ENCODE results near the gene RAB3IP. TPM values are rescaled to one million over a fixed set of nuclear protein-coding genes. Genes with fewer than 3 reads are reported as not detected.

RAB3IP gene
- polyA plus RNA-seq, 4 donors: 26.5 to 61.9 (median 49.9) TPM

GRCh38 chr12:69834147-69834546 is 95.5 kb downstream of the RAB3IP start:
- Histone ChIP-seq H3K4me3 (ENCODE audit: low read depth in 1 of 3, low read length in 3 of 3) (no peak overlapping the region), H3K27me3 (ENCODE audit: control insufficient read depth in 3 of 3, insufficient read depth in 3 of 3, low read length in 3 of 3) (no peaks in the 10 kb centered on the region), H3K9me3 (ENCODE audit: control insufficient read depth in 2 of 2, insufficient read depth in 1 of 2, low read depth in 1 of 2, low read length in 1 of 2) (no peaks in the 10 kb centered on the region), H3K27ac (ENCODE audit: low read depth in 1 of 3, low read length in 2 of 3) (peak overlapping the region in 1 of 3 donors; percentile 77), H3K36me3 (ENCODE audit: control insufficient read depth in 3 of 3, insufficient read depth in 2 of 3, low read depth in 1 of 3, low read length in 3 of 3) (peaks cover 0 to under 1% (median 0%) of the 10 kb centered on the region in 3 donors), H3K4me1 (ENCODE audit: control insufficient read depth in 3 of 3, insufficient read depth in 2 of 3, low read depth in 1 of 3, low read length in 2 of 3) (peaks cover 4 to 62% (median 12%) of the 10 kb centered on the region in 3 donors)
- 19 to 56% (median 26%) methylated on average over 2 of the region's 2 CpGs for WGBS, 3 donors
- FAIRE-seq: no peak
- peak; percentile 29 to 65 for DNase-seq

GRCh38 chr12:69834576-69834975 is 95.9 kb downstream of the RAB3IP start:
- no peak overlapping the region for H3K4me3 ChIP-seq (ENCODE audit: low read depth in 1 of 3, low read length in 3 of 3)

GRCh38 chr12:69835081-69835480 is 96.4 kb downstream of the RAB3IP start:
- H3K9me3 ChIP-seq (ENCODE audit: control insufficient read depth in 2 of 2, insufficient read depth in 1 of 2, low read depth in 1 of 2, low read length in 1 of 2): no peaks in the 10 kb centered on the region
- no peaks in the 10 kb centered on the region for H3K27me3 ChIP-seq (ENCODE audit: control insufficient read depth in 3 of 3, insufficient read depth in 3 of 3, low read length in 3 of 3)
- H3K4me1 ChIP-seq (ENCODE audit: control insufficient read depth in 3 of 3, insufficient read depth in 2 of 3, low read depth in 1 of 3, low read length in 2 of 3): peaks cover 4 to 61% (median 10%) of the 10 kb centered on the region in 3 donors
- H3K27ac ChIP-seq (ENCODE audit: low read depth in 1 of 3, low read length in 2 of 3): peak overlapping the region in 1 of 3 donors; percentile 77
- H3K36me3 ChIP-seq (ENCODE audit: control insufficient read depth in 3 of 3, insufficient read depth in 2 of 3, low read depth in 1 of 3, low read length in 3 of 3): no peaks in the 10 kb centered on the region
- FAIRE-seq (no peak), DNase-seq (no peak)
- H3K4me3 ChIP-seq (ENCODE audit: low read depth in 1 of 3, low read length in 3 of 3): no peak overlapping the region
- WGBS, 3 donors: 28 to 62% (median 49%) methylated on average over 3 of the region's 3 CpGs

More at GRCh38 chr12:69834576-69834975, 95.9 kb downstream of the RAB3IP start:
- FAIRE-seq (peak; percentile 73), DNase-seq (peak; percentile 62 to 76)
- no peaks in the 10 kb centered on the region for H3K9me3 ChIP-seq (ENCODE audit: control insufficient read depth in 2 of 2, insufficient read depth in 1 of 2, low read depth in 1 of 2, low read length in 1 of 2)
- H3K27me3 ChIP-seq (ENCODE audit: control insufficient read depth in 3 of 3, insufficient read depth in 3 of 3, low read length in 3 of 3): no peaks in the 10 kb centered on the region
- H3K4me1 ChIP-seq (ENCODE audit: control insufficient read depth in 3 of 3, insufficient read depth in 2 of 3, low read depth in 1 of 3, low read length in 2 of 3): peaks cover 4 to 59% (median 12%) of the 10 kb centered on the region in 3 donors
- no peaks in the 10 kb centered on the region for H3K36me3 ChIP-seq (ENCODE audit: control insufficient read depth in 3 of 3, insufficient read depth in 2 of 3, low read depth in 1 of 3, low read length in 3 of 3)
- peak overlapping the region in 1 of 3 donors; percentile 77 for H3K27ac ChIP-seq (ENCODE audit: low read depth in 1 of 3, low read length in 2 of 3)

- Histone ChIP-seq H3K4me3 (ENCODE audit: low read depth in 1 of 3, low read length in 3 of 3) (no peak overlapping the region), H3K36me3 (ENCODE audit: control insufficient read depth in 3 of 3, insufficient read depth in 2 of 3, low read depth in 1 of 3, low read length in 3 of 3) (no peaks in the 10 kb centered on the region), H3K4me1 (ENCODE audit: control insufficient read depth in 3 of 3, insufficient read depth in 2 of 3, low read depth in 1 of 3, low read length in 2 of 3) (peaks cover 4 to 68% (median 12%) of the 10 kb centered on the region in 3 donors), H3K9me3 (ENCODE audit: control insufficient read depth in 2 of 2, insufficient read depth in 1 of 2, low read depth in 1 of 2, low read length in 1 of 2) (no peaks in the 10 kb centered on the region), H3K27me3 (ENCODE audit: control insufficient read depth in 3 of 3, insufficient read depth in 3 of 3, low read length in 3 of 3) (no peaks in the 10 kb centered on the region), H3K27ac (ENCODE audit: low read depth in 1 of 3, low read length in 2 of 3) (peak overlapping the region in 2 of 3 donors; percentile 45 to 77)
- FAIRE-seq: no peak
- 80 to 87% (median 86%) methylated on average over 13 of the region's 13 CpGs for WGBS, 3 donors
- DNase-seq: no peak
Measured at GRCh38 chr12:69836015-69836414, 97.4 kb downstream of the RAB3IP start.

GRCh38 chr12:69837191-69837590 is 98.5 kb downstream of the RAB3IP start:
- Histone ChIP-seq H3K4me1 (ENCODE audit: control insufficient read depth in 3 of 3, insufficient read depth in 2 of 3, low read depth in 1 of 3, low read length in 2 of 3) (peaks cover 4 to 79% (median 14%) of the 10 kb centered on the region in 3 donors), H3K9me3 (ENCODE audit: control insufficient read depth in 2 of 2, insufficient read depth in 1 of 2, low read depth in 1 of 2, low read length in 1 of 2) (no peaks in the 10 kb centered on the region), H3K4me3 (ENCODE audit: low read depth in 1 of 3, low read length in 3 of 3) (no peak overlapping the region), H3K36me3 (ENCODE audit: control insufficient read depth in 3 of 3, insufficient read depth in 2 of 3, low read depth in 1 of 3, low read length in 3 of 3) (no peaks in the 10 kb centered on the region), H3K27me3 (ENCODE audit: control insufficient read depth in 3 of 3, insufficient read depth in 3 of 3, low read length in 3 of 3) (no peaks in the 10 kb centered on the region), H3K27ac (ENCODE audit: low read depth in 1 of 3, low read length in 2 of 3) (peak overlapping the region; percentile 52 to 79 (median 61))
- WGBS, 3 donors: 59 to 75% (median 72%) methylated on average over 4 of the region's 4 CpGs
- FAIRE-seq: no peak
- DNase-seq: no peak

- Histone ChIP-seq H3K27ac (ENCODE audit: low read depth in 1 of 3, low read length in 2 of 3) (peak overlapping the region; percentile 52 to 79 (median 61)), H3K4me1 (ENCODE audit: control insufficient read depth in 3 of 3, insufficient read depth in 2 of 3, low read depth in 1 of 3, low read length in 2 of 3) (peaks cover 4 to 79% (median 14%) of the 10 kb centered on the region in 3 donors), H3K9me3 (ENCODE audit: control insufficient read depth in 2 of 2, insufficient read depth in 1 of 2, low read depth in 1 of 2, low read length in 1 of 2) (no peaks in the 10 kb centered on the region), H3K27me3 (ENCODE audit: control insufficient read depth in 3 of 3, insufficient read depth in 3 of 3, low read length in 3 of 3) (no peaks in the 10 kb centered on the region), H3K4me3 (ENCODE audit: low read depth in 1 of 3, low read length in 3 of 3) (no peak overlapping the region), H3K36me3 (ENCODE audit: control insufficient read depth in 3 of 3, insufficient read depth in 2 of 3, low read depth in 1 of 3, low read length in 3 of 3) (no peaks in the 10 kb centered on the region)
- 13 to 62% (median 28%) methylated on average over 4 of the region's 4 CpGs for WGBS, 3 donors
- DNase-seq: peak; percentile 73 to 81
- FAIRE-seq: no peak
Measured at GRCh38 chr12:69837657-69838415, 99.2 kb downstream of the RAB3IP start.

- Histone ChIP-seq H3K4me3 (ENCODE audit: low read depth in 1 of 3, low read length in 3 of 3) (no peak overlapping the region), H3K4me1 (ENCODE audit: control insufficient read depth in 3 of 3, insufficient read depth in 2 of 3, low read depth in 1 of 3, low read length in 2 of 3) (peaks cover 4 to 57% (median 25%) of the 10 kb centered on the region in 3 donors), H3K9me3 (ENCODE audit: control insufficient read depth in 2 of 2, insufficient read depth in 1 of 2, low read depth in 1 of 2, low read length in 1 of 2) (no peaks in the 10 kb centered on the region), H3K36me3 (ENCODE audit: control insufficient read depth in 3 of 3, insufficient read depth in 2 of 3, low read depth in 1 of 3, low read length in 3 of 3) (no peaks in the 10 kb centered on the region), H3K27me3 (ENCODE audit: control insufficient read depth in 3 of 3, insufficient read depth in 3 of 3, low read length in 3 of 3) (no peaks in the 10 kb centered on the region), H3K27ac (ENCODE audit: low read depth in 1 of 3, low read length in 2 of 3) (peak overlapping the region in 1 of 3 donors; percentile 43)
- DNase-seq (peak; percentile 70 to 86), FAIRE-seq (peak; percentile 77)
- WGBS, 3 donors: 13 to 39% (median 25%) methylated on average over 3 of the region's 3 CpGs
Measured at GRCh38 chr12:69840727-69841126, 102.1 kb downstream of the RAB3IP start.

- FAIRE-seq (no peak), DNase-seq (no peak)
- H3K9me3 ChIP-seq (ENCODE audit: control insufficient read depth in 2 of 2, insufficient read depth in 1 of 2, low read depth in 1 of 2, low read length in 1 of 2): no peaks in the 10 kb centered on the region
- no peaks in the 10 kb centered on the region for H3K36me3 ChIP-seq (ENCODE audit: control insufficient read depth in 3 of 3, insufficient read depth in 2 of 3, low read depth in 1 of 3, low read length in 3 of 3)
- peaks cover 0 to 29% (median 19%) of the 10 kb centered on the region in 3 donors for H3K4me1 ChIP-seq (ENCODE audit: control insufficient read depth in 3 of 3, insufficient read depth in 2 of 3, low read depth in 1 of 3, low read length in 2 of 3)
- 61 to 72% (median 63%) methylated on average over 2 of the region's 2 CpGs for WGBS, 3 donors
- H3K27me3 ChIP-seq (ENCODE audit: control insufficient read depth in 3 of 3, insufficient read depth in 3 of 3, low read length in 3 of 3): no peaks in the 10 kb centered on the region
- H3K27ac ChIP-seq (ENCODE audit: low read depth in 1 of 3, low read length in 2 of 3): no peak overlapping the region
- no peak overlapping the region for H3K4me3 ChIP-seq (ENCODE audit: low read depth in 1 of 3, low read length in 3 of 3)
Measured at GRCh38 chr12:69843608-69844007, 104.9 kb downstream of the RAB3IP start.

All from small intestine (tissue), 7 donors.